ENCODE data around the gene ST8SIA6.

Gene ST8SIA6

GRCh38 chr10:17456032-17456548 is 1.7 kb upstream of the ST8SIA6 start:
- no peak for ATAC-seq
- no peak for TF ChIP-seq PATZ1 (CRISPR knock-in tag; IDR thresholded peaks at IDR 0.05; ENCODE audit: borderline replicate concordance)
- no peak for TF ChIP-seq OSR1 (CRISPR knock-in tag; IDR thresholded peaks at IDR 0.05)
- no peak for TF ChIP-seq TOX (CRISPR knock-in tag; IDR thresholded peaks at IDR 0.05; ENCODE audit: borderline replicate concordance)
- no peak for TF ChIP-seq ZFP3 (CRISPR knock-in tag; IDR thresholded peaks at IDR 0.05)

GRCh38 chr10:17455015-17455520 is 673 bp upstream of the ST8SIA6 start:
- TF ChIP-seq OSR1 (CRISPR knock-in tag; IDR thresholded peaks at IDR 0.05) (no peak), ZNF8 (CRISPR knock-in tag; IDR thresholded peaks at IDR 0.05) (no peak), ZNF565 (CRISPR knock-in tag; conservative IDR thresholded peaks at IDR 0.05; ENCODE audit: low read depth) (no peak), ISL1 (CRISPR knock-in tag; IDR thresholded peaks at IDR 0.05) (no peak), PPARA (CRISPR knock-in tag; IDR thresholded peaks at IDR 0.05; ENCODE audit: borderline replicate concordance) (no peak), ZFP3 (CRISPR knock-in tag; IDR thresholded peaks at IDR 0.05) (no peak), CREB5 (CRISPR knock-in tag; IDR thresholded peaks at IDR 0.05; ENCODE audit: low read depth) (no peak), CSRNP3 (CRISPR knock-in tag; IDR thresholded peaks at IDR 0.05) (no peak), CSDC2 (CRISPR knock-in tag; IDR thresholded peaks at IDR 0.05) (no peak), TCF4 (CRISPR knock-in tag; IDR thresholded peaks at IDR 0.05; ENCODE audit: borderline replicate concordance) (no peak), ZC3H10 (CRISPR knock-in tag; IDR thresholded peaks at IDR 0.05) (no peak)
- ATAC-seq: no peak

- peak; percentile 87 for ATAC-seq
- no peak for TF ChIP-seq PPARA (CRISPR knock-in tag; IDR thresholded peaks at IDR 0.05; ENCODE audit: borderline replicate concordance)
- TF ChIP-seq POU6F1 (CRISPR knock-in tag; IDR thresholded peaks at IDR 0.05; ENCODE audit: borderline replicate concordance, low read depth): no peak
- no peak for TF ChIP-seq BACH2 (CRISPR knock-in tag; IDR thresholded peaks at IDR 0.05; ENCODE audit: borderline replicate concordance)
- TF ChIP-seq RARB (CRISPR knock-in tag; IDR thresholded peaks at IDR 0.05): no peak
- TF ChIP-seq ZNF565 (CRISPR knock-in tag; conservative IDR thresholded peaks at IDR 0.05; ENCODE audit: low read depth): no peak
- no peak for TF ChIP-seq TOX (CRISPR knock-in tag; IDR thresholded peaks at IDR 0.05; ENCODE audit: borderline replicate concordance)
Observed at GRCh38 chr10:17453373-17454091, 863 bp downstream of the ST8SIA6 start.

GRCh38 chr10:17453035-17453372 is 1.4 kb downstream of the ST8SIA6 start:
- ATAC-seq: no peak

More at GRCh38 chr10:17453035-17453372, 1.4 kb downstream of the ST8SIA6 start:
- no peak for TF ChIP-seq ZNF565 (CRISPR knock-in tag; conservative IDR thresholded peaks at IDR 0.05; ENCODE audit: low read depth)
- TF ChIP-seq ZNF8 (CRISPR knock-in tag; IDR thresholded peaks at IDR 0.05): no peak
- TF ChIP-seq OSR1 (CRISPR knock-in tag; IDR thresholded peaks at IDR 0.05): no peak
- TF ChIP-seq ZNF70 (CRISPR knock-in tag; IDR thresholded peaks at IDR 0.05): no peak
- no peak for TF ChIP-seq TOX (CRISPR knock-in tag; IDR thresholded peaks at IDR 0.05; ENCODE audit: borderline replicate concordance)
- no peak for TF ChIP-seq BACH2 (CRISPR knock-in tag; IDR thresholded peaks at IDR 0.05; ENCODE audit: borderline replicate concordance)
- no peak for TF ChIP-seq TSHZ2 (CRISPR knock-in tag; IDR thresholded peaks at IDR 0.05)
- no peak for TF ChIP-seq SNAI2 (CRISPR knock-in tag; IDR thresholded peaks at IDR 0.05)
- TF ChIP-seq GLIS3 (CRISPR knock-in tag; IDR thresholded peaks at IDR 0.05): no peak
- no peak for TF ChIP-seq ZFP3 (CRISPR knock-in tag; IDR thresholded peaks at IDR 0.05)
- TF ChIP-seq RARB (CRISPR knock-in tag; IDR thresholded peaks at IDR 0.05): no peak
